Left cardiac atrium (tissue), 4 donors: ENCODE results near the gene PDZD4. TPM values are rescaled to one million over a fixed set of nuclear protein-coding genes. Genes with fewer than 3 reads are reported as not detected.

Experiments used
- ATAC-seq, 2 donors: fragments of 200-7000 bp; cut with Tn5 transposase; one replicate each; pipeline ENCODE4 v1.9.1; 2020; ENCODE audit warnings: mild to moderate bottlenecking in 2 of 2, moderate library complexity in 2 of 2
- DNase-seq: peaks from one replicate; pipeline ENCODE4 v3.0.0-alpha.2; 2020
- intact Hi-C, 2 donors: fragments of 100-400 bp; cut with DNase I; formaldehyde crosslinking; loops; one replicate each; pipeline versions ENCODE4 v1.14.1 to v1.15.1; 2022 to 2023
- total RNA-seq, 2 donors: library from RNA; stranded (reverse); fragmentation: NEBNext Ultra II Directional; extraction: Animal tissue kit (Norgen Biotek cat#: 25700); gene quantifications; one replicate each; pipeline ENCODE4 v1.2.1, GENCODE V29; 2021
- donor health status: DM: no; HTN: yes; CAD: no.
- donor health status: DM: no; HTN: yes; CAD: no; lungs with severe emphysema.
- donor health status: DM: yes; HTN: yes; CAD: no.
- donor health status: Dilated cardiomyopathy.

Gene PDZD4
- total RNA-seq, 2 donors from 2014 or later, result 4.0 to 4.3 TPM

DNA sequence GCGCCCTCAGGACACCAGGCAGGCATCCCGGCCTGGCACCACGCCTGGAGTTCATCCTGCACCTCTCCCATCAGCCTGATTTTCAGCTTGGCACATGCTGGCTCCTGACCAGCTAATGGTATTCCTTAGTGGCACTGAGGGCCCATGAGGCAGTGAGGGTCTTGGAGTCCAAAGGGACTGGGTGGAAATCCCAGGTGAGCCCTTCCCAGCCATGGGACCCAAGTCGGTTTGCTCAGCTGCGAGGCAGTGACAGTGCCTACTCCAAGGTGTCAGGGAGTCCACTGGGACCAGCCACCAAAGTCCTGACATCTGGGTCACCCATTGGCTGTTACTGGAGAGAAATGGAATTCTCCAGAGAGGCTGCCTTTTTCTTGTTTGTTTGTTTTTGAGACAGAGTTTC lies 31.0 kb downstream of the PDZD4 start:
- intact Hi-C loops, result no loop called here
- ATAC-seq (no peak), DNase-seq (no peak)

DNA sequence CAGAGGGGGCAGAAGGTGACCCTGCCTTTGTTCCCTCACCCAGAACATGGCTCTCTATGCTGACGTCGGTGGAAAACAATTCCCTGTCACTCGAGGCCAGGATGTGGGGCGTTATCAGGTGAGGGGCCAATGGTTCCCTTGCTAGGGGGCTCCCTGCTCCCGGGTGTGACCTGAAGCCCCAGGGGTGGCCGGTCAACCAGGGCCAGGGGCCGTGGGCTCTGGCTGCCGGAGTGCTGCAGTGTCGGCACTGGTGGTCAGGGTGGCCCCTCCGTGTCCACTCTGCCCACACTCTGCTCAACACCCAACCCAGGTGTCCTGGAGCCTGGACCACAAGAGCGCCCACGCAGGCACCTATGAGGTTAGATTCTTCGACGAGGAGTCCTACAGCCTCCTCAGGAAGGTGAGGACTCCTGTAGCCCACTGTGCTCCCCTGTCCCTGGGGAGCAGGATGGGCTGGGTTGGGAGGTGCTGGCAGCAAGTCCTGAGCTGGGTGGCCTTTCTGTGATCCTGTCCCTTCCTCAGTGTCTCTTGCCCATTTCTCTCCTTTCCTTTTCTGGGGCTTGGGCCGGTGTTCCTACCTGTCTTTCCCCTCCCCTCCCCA lies 32.8 kb downstream of the PDZD4 start:
- ATAC-seq, result no peak
- intact Hi-C loops, result no loop called here
- DNase-seq, result no peak

DNA sequence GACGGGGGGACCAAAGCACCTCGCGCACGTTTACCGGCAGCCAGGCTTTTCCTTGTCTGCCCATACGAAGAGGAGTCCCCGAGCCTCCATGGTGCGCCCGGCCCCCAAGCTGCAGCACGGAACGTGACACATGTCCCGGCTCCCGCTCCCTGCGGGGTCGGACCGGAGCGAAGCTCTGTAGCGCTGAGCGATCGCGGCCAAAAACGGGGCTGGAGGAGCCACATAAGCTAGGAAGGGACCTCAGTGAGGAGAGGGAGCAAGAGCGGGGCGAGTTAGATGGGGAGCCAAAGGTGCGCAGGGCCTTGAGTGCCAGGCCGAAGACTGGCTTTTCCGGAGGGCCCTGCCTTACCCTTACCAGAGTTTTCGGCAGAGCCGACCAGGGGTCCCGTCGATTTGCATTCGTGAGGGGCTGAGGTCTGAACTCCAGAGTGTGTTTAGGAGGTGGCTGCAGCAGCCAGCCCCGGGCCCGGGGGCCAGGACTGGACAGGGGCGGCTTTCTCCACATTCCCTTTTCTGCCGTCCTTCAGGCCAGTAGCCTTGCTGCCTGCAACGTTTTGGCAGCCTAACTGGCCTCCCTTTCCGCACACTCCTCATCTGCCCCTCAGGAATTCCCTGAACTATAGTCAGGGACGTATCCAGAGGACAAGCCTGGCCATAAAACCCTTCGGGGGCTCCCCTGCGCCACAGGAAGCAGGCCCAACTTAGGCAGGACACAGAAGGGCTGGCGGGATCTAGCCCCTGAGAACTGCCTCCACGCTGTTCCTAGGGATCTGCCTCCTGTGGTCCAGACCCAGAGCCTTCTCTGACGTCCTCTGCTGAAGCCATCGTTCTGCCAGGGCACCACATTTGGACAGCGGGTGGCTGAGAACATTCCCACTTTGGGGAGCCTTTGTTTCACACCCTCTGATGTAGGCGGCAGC lies 35.2 kb downstream of the PDZD4 start:
- ATAC-seq (peak; percentile 2 to 9), DNase-seq (no peak)
- intact Hi-C loops, result no loop called here

DNA sequence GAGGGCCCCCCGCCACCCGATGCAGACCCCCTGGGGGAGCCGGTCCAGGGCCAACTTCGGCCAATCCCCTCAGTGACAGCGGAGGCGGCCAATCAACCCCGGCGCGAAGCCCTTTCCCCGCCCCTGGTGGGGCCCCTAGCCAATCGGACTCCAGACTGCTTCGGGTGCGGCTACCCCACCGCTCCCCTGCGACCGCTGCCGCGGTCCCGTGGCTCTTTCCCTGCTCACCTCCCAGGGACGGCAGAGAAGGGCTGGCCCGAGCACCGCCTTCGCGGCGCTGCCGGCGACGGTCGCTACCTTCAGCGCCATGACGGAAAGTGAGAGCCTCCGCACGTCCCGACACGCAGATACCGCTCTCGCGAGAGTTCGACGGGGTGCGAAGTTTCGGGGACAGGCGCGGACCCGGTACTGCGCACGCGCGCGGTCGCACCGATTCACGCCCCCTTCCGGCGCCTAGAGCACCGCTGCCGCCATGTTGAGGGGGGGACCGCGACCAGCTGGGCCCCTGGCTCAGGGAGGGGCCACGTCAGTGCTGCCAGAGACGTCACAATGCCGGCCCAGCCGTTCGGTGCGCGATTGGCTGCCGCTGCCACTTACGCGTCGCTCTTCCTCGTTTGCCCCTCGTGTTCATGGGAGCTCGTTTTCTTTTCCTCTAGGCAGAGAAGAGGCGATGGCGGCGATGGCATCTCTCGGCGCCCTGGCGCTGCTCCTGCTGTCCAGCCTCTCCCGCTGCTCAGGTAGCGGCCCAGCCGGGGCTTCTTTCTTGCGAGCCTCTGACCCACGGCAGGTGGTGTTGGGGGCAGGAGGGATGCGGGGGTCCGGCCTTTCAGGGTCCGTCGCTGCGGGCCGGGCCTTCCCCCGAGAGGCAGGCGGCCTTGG lies 36.1 kb downstream of the PDZD4 start, which contains the start of the genes IDH3G and SSR4:
TSS of gene IDH3G (minus strand) at position 358 of the 879 bp plus-strand sequence. CDS start at position 309, 49 bp downstream.
TSS of gene SSR4 (plus strand) at position 651 of the 879 bp plus-strand sequence. CDS start at position 671, 20 bp downstream.
- intact Hi-C loops, result no loop called here
- ATAC-seq (peak; percentile 94 to 97), DNase-seq (peak; percentile 93)

DNA sequence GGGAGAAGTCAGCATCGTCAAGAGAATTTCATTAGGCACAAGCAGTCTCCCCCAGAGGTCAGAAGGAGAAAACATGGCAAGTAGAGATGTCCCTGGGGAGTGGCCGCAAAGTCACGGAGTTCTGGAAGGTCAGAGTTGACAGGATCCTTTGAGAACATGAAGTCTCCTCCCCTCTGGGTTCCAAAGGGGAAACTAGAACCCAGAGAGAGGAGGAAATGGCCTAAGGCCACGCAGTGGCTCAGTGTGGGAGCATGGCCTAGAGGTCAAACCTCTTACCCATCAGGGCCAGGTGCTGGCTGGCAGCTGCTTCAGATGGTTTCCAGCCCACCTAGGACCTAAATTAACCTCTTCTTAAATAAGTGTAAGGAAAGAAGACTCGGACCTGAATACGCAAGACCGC lies 37.1 kb downstream of the PDZD4 start:
- intact Hi-C loops, result no loop called here
- DNase-seq (no peak), ATAC-seq (no peak)

DNA sequence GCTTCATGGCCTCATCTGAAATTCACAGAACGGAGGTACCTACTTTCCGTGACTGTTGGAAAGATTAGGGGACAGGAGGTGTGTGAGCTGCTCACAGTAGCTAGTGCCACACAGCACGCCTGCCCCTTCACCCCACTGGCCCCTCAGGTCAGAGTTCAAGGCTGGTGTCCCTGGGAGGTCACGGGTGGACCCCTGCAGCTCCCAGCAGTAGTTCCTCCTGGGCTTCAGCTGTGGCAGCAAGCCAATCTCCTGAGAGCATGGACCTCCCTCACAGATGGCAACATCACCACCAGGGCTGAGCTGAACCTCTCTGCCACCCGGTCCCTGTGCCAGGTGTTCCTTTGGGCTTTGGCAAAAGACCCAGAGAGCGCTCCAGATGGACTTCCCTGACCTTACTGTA lies 38.0 kb downstream of the PDZD4 start:
- intact Hi-C loops, result no loop called here
- DNase-seq (no peak), ATAC-seq (no peak)

DNA sequence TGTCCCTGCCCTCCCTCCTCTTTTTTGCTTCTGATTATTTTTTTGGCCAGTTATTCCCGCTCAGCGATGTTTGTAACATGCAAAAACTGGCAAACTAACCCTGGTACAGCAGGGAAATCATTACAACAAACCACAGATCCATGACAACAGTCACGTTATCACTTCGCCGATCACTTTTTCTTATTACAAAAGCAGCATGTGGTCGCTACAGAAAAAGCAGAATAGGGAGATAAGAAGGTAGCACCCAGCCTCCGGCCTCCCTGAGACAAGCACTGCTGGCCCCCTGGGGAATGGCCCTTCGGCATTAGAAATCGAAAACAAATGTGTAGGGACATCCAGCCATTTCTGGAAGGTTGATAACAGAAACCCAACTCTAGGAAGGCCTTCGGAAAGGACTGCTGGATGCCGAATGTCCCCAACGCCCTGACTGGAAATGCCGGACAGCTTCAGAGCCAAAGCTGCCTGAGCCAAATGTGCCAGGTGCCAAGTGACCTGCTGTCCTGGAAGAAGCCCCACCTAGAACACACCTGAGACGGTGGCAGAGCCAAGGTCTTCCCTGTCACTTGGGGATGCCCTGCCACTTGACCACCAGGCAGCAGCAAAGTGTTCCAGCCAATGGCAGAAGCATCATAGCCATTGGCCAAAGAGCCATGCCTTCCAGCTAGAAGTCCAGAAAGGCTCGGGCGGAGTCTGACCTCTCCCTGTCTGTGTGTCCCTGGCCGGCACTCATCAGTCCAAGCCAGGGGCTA lies 39.1 kb downstream of the PDZD4 start:
- intact Hi-C loops, result no loop called here
- no peak for DNase-seq
- no peak for ATAC-seq

DNA sequence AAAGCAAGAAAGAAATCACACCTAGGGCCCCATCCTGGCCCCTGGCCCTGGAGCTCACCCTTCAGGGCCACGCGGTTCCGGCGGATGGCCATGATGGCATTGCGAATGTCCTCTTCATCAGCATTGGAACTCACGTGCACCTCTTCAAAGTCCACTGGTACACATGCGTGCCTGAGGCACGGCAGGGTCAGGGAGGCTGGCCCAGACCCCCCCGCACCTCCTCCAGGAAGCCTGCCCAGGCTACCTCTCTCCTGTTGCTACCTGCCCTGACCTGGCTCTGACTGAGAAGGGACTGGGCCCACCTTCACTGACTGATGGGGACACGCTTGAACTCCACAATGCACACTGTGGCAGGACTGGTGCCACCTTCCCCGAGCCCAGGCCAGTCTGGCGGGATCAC lies 40.7 kb downstream of the PDZD4 start:
- DNase-seq (no peak), ATAC-seq (no peak)
- intact Hi-C loops, result no loop called here

DNA sequence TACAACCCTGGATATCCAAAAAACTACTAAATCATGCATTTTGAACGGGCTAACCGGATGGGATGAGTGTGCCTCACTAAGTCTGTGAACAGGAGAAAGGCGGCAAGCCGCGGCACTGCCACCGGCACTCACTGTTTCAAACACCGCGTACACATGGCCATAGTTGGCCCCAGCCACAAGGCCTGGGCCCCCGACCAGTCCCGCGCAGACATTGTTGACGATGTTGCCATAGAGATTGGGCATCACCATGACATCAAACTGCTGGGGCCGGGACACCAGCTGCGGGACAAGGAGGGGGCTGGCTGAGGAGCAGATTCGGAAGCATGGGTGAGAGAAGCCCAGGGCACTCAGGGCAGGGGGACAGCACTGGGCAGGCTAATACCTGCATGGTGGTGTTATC lies 43.7 kb downstream of the PDZD4 start:
- intact Hi-C loops, result no loop called here
- ATAC-seq, result no peak
- DNase-seq, result no peak

DNA sequence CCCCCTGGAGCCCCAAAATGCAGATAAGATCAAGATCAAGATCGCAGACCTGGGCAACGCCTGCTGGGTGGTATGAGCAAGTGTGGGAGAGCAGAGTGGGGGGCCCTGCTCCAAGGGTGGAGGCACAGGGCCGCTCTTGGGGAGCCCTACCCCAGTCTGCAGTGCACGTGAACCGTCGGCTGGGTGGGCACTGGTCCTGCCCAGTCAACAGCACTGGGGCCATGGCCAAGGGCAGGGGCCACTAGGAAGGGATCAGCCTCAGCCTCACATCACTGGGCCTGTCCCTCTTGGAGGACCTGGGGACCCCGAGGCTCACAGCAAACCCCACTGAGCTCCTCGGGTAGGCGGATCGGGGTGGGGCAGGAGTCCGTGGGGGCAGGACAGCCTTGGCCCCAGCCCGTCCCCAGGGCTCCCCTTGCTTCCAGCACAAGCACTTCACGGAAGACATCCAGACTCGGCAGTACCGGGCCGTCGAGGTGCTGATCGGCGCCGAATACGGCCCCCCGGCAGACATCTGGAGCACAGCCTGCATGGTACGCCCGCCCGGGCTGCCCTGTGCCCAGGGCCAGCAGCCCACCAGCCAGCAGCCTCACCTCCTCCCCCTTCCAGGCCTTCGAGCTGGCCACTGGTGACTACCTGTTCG lies 45.9 kb downstream of the PDZD4 start:
- DNase-seq, result no peak
- intact Hi-C loops, result no loop called here
- ATAC-seq, result no peak

DNA sequence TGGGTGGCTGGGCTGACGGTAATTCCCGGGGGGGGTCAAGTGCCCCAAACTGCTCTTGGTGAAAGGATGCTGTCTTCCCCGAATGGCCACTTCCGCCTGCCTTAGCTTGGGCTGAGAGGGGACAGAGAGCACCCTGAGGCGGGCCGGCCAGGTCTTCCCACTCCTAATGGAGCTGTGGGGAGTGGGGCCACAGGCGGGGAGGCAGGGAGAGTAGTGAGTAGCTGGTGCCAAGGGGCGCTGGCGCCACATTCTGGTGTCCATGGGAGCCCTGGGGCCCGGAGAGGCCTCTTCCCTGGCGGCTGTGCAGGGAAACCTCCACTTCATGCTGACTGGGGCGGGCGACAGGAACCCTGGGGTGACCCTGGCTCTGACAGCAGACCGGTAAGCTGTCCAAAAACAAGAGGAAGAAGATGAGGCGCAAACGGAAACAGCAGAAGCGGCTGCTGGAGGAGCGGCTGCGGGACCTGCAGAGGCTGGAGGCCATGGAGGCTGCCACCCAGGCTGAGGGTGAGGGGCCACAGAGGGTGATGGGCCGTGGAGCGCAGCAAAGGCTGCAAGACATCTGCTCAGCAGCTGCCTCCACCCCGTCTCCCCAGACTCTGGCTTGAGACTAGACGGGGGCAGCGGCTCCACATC lies 46.8 kb downstream of the PDZD4 start:
- DNase-seq (no peak), ATAC-seq (no peak)
- intact Hi-C loops, result no loop called here

DNA sequence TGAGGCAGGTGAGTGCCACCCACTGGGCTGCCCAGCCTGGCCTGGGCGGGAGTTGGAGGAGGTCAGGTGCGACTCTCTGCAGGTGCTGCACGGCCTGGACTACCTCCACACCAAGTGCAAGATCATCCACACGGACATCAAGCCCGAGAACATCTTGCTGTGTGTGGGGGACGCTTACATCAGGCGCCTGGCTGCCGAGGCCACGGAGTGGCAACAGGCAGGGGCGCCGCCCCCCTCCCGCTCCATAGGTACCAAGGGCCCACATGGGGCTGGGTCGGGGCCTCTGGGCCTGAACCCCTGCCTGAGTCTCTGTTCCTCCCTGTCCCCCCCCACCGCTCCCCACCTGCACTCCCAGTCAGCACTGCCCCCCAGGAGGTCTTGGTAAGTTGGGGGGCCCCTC lies 47.5 kb downstream of the PDZD4 start:
- DNase-seq (no peak), ATAC-seq (no peak)
- intact Hi-C loops, result no loop called here

DNA sequence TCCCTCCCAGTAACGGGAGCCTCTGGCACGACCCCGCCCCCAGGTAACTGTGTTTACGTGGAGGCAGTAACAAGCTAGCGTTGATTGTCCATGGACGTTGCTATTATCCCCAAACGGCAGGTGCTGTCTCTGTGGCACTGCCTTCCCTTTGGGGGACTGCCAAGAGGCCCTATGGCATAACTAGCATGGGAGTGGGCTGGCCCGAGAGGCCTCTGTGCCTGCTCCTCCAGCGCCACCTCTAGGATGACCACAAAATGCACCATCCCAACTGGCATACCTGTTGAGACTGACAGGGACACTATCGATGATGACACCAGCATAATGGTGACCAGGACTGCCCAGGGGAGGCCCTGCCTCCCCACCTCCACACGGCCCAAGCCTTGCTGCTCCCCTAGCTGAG lies 48.0 kb downstream of the PDZD4 start:
- DNase-seq, result no peak
- intact Hi-C loops, result no loop called here
- no peak for ATAC-seq

DNA sequence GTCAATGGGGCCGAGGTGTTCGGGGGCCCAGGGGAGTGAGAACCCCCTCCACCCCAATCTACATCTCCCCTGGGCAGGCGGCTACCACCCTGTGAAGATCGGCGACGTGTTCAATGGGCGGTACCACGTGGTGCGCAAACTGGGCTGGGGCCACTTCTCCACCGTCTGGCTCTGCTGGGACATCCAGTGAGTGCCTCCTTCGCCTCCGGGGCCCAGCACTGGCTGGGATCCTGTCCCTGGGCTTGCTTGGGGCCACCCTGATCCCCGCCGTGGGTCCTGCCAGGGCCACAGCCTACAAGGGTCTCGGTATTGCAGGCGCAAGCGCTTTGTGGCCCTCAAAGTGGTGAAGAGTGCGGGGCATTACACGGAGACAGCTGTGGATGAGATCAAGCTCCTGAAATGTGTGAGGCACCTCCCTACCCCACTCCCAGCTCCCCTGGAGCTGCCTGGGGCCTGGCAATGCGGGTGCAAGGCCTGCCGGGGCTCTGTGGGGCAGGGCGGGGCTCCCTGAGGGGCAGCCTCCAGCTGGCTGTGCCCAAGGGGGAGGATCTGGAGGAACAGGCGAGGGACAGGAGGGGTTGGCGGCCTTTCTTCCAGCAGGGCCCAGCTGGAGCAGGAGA lies 48.8 kb downstream of the PDZD4 start:
- DNase-seq (no peak), ATAC-seq (peak; percentile 38 to 67)
- intact Hi-C loops, result no loop called here

DNA sequence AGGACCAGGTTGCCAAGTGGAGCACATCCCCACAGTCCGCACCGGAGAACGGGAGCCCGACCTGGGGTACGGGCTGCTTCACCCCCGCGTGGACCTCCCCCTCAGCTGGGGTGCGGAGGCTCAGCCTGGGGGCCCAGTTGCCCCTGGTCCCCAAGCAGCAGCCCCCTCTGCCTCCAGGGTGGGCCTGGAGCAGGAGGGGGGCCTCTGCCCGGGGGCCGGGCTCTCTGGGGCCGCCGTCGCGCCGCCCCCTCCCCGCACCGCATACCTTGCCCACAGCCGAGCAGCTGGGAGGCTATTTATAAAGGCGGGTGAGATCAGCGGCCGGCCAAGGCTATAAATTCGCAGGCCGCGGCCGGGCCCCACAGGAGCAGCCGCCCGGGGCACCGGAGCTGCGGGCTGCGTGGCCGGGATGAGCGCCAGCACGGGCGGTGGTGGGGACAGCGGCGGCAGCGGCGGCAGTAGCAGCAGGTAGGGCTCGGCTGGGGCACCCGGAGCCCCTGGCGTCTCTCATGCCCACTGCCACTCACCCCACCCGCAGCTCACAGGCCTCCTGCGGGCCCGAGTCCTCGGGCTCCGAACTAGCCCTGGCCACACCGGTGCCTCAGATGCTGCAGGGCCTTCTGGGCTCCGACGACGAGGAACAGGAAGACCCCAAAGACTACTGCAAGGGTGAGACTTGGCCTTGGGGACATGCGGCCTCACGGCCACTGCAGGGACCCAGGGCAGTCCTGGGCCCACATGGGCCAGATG lies 49.5 kb downstream of the PDZD4 start, which contains the start of gene SRPK3:
TSS of gene SRPK3 (plus strand) at position 364 of the 750 bp plus-strand sequence. CDS start at position 410, 46 bp downstream.
- DNase-seq, result no peak
- ATAC-seq, result peak; percentile 65 to 68
- intact Hi-C loops, result no loop called here

DNA sequence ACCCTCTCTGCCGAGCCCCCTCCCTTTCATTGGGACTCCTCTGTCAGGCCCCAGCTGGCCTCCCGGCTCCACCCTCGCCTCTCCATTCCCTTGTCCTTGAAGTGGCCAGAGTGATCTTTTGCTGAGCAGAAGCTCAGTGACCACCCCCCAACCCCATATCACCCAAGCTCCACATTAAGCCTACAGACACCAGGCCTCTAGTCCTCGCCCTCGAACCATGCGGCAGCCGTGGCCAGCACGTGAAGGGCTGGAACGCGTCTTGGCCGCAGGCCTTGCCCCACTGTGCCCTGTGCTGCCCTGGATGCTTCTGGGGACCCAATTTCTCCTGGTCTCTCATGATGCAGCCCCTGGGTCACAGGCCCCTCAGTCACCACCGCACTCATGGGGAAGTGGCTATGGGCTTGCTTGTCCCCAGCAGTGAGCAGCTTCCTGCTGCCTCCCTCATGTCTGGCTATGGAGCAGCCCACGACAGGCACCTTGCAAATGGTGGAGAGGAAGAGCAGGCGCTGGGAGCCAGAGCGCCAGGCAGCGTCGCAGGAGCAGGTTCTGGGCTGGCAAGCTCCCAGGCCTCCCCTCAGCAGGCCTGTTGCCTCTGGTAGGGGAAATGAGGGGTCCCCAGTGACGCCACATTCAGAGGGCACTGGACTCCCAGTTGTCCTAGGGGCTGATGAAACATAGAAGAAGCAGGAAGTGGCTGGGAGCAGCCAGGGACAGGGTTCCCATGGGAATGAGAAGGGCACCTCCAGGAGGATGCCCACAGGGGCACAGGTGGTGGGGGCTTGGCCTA lies 50.3 kb downstream of the PDZD4 start:
- intact Hi-C loops, result no loop called here
- ATAC-seq, result no peak
- no peak for DNase-seq
